B cell (primary cell): Measurements from ENCODE around the gene RFC4. TPM values are rescaled to one million over a fixed set of nuclear protein-coding genes. Genes with fewer than 3 reads are reported as not detected.
"Not testable (repeated sequence)": the region's sequence is repeated elsewhere in the genome, so short reads cannot be mapped to it uniquely, and the experiment has no call there.

ENCODE experiments used
- ATAC-seq: fragments of 200-7000 bp; cut with Tn5 transposase; one replicate; pipeline ENCODE4 v1.10.0; 2021; ENCODE audit warnings: low read depth, mild to moderate bottlenecking, moderate number of reproducible peaks, moderate library complexity
- CTCF ChIA-PET: fragments of 350-600 bp; sonication (Branson Sonifier 250); formaldehyde crosslinking; loops from one replicate; lab custom pipeline; 2021; ENCODE audit warnings: antibody characterized with exemption, inconsistent platforms; lab: Charles Lee
- POLR2A ChIA-PET: fragments of 350-600 bp; sonication (Branson Sonifier 250); formaldehyde crosslinking; loops from one replicate; lab custom pipeline; 2021; ENCODE audit warnings: antibody characterized with exemption; lab: Charles Lee
- DNase-seq: peaks from one replicate; pipeline ENCODE4 v3.0.0; 2013
- H2AFZ ChIP-seq: 2 replicates; pipeline ENCODE4 v1.6.1; 2012; ENCODE audit warnings: mild to moderate bottlenecking, low read depth, low read length; ENCODE audit not compliant: insufficient read depth, poor library complexity, severe bottlenecking
- H3K27ac ChIP-seq, 2 donors: 1 replicate in 1 of 2; 2 replicates in 1 of 2; pipeline ENCODE4 v1.5.1; 2012 to 2013; ENCODE audit warnings: low read length in 2 of 2, mild to moderate bottlenecking in 2 of 2, moderate library complexity in 1 of 2
- H3K27me3 ChIP-seq, 4 experiments: fragments of 200-600 bp in 1 of 4; sonication (generic) in 1 of 4; replicated peaks in 1 of 4; 1 replicate in 2 of 4; 2 replicates in 2 of 4; pipeline versions ENCODE4 v1.6.1 to v1.7.0; 2013 to 2016; ENCODE audit warnings: low read length in 3 of 4, mild to moderate bottlenecking in 2 of 4, mixed read lengths in 1 of 4, moderate library complexity in 1 of 4; ENCODE audit not compliant: insufficient read depth in 4 of 4, control insufficient read depth in 3 of 4; ENCODE audit errors: control extremely low read depth in 1 of 4
- H3K36me3 ChIP-seq, 2 experiments: replicated peaks in 1 of 2; 1 replicate in 1 of 2; 2 replicates in 1 of 2; pipeline versions ENCODE4 v1.6.1 to v1.7.1; 2013; ENCODE audit warnings: low read length in 1 of 2; ENCODE audit not compliant: insufficient read depth in 2 of 2, control insufficient read depth in 1 of 2; ENCODE audit errors: control extremely low read depth in 1 of 2, extremely low read depth in 1 of 2
- H3K4me1 ChIP-seq, 2 donors: fragments of 200-600 bp in 1 of 2; sonication (generic) in 1 of 2; 1 replicate in 1 of 2; 2 replicates in 1 of 2; pipeline versions ENCODE4 v1.5.1 to v1.6.1; 2013 to 2017; ENCODE audit warnings: low read length in 2 of 2; ENCODE audit not compliant: control insufficient read depth in 2 of 2, insufficient read depth in 2 of 2
- H3K4me2 ChIP-seq: replicated peaks from 2 replicates; pipeline ENCODE3; 2012; ENCODE audit warnings: mild to moderate bottlenecking, low read depth, low read length; ENCODE audit not compliant: poor library complexity, severe bottlenecking
- H3K4me3 ChIP-seq, 5 experiments: fragments of 200-600 bp in 1 of 5; sonication (generic) in 1 of 5; 1 replicate in 3 of 5; 2 replicates in 2 of 5; pipeline versions ENCODE4 v1.5.1 to v1.7.0; 2011 to 2016; ENCODE audit warnings: low read length in 4 of 5, mild to moderate bottlenecking in 4 of 5, low read depth in 2 of 5, control low read depth in 1 of 5, moderate library complexity in 1 of 5; ENCODE audit not compliant: insufficient read depth in 1 of 5; ENCODE audit errors: control extremely low read depth in 1 of 5, extremely low read depth in 1 of 5
- H3K79me2 ChIP-seq: fragments of 200-600 bp; sonication (generic); one replicate; pipeline ENCODE4 v1.6.0; 2016; ENCODE audit warnings: low read length; ENCODE audit not compliant: control insufficient read depth, insufficient read depth
- H3K9ac ChIP-seq: fragments of 200-600 bp; sonication (generic); 2 replicates; pipeline ENCODE4 v1.6.1; 2017; ENCODE audit warnings: mild to moderate bottlenecking, low read length, moderate library complexity
- H3K9me3 ChIP-seq, 3 donors: one replicate each; pipeline versions ENCODE4 v1.6.1 to v1.7.1; 2013; ENCODE audit warnings: low read length in 2 of 3; ENCODE audit not compliant: control insufficient read depth in 2 of 3, insufficient read depth in 1 of 3; ENCODE audit errors: control extremely low read depth in 1 of 3
- H4K20me1 ChIP-seq: 2 replicates; pipeline ENCODE4 v1.6.0; 2012; ENCODE audit warnings: mild to moderate bottlenecking, low read length; ENCODE audit not compliant: insufficient read depth, control insufficient read depth, poor library complexity, severe bottlenecking
- H3K27ac Mint-ChIP-seq: one replicate; pipeline ENCODE4 v1.8.0; 2021; ENCODE audit warnings: mixed read lengths
- H3K27me3 Mint-ChIP-seq: one replicate; pipeline ENCODE4 v1.8.0; 2021; ENCODE audit warnings: mixed read lengths
- H3K4me1 Mint-ChIP-seq: one replicate; pipeline ENCODE4 v1.8.0; 2021; ENCODE audit warnings: mixed read lengths
- H3K4me3 Mint-ChIP-seq: one replicate; pipeline ENCODE4 v1.8.0; 2021; ENCODE audit warnings: mixed read lengths
- H3K9me3 Mint-ChIP-seq: one replicate; pipeline ENCODE4 v1.8.0; 2022; ENCODE audit warnings: mixed read lengths; ENCODE audit not compliant: insufficient read depth
- EZH2 ChIP-seq: IDR thresholded peaks from 2 replicates; pipeline ENCODE4 v1.6.1; 2012; ENCODE audit warnings: borderline replicate concordance, low read depth, mild to moderate bottlenecking, moderate library complexity, low read length; ENCODE audit not compliant: insufficient read depth, poor library complexity, severe bottlenecking
- WGBS: methylation state at CpG from one replicate; pipeline ENCODE4 v1.1.5; 2013; ENCODE audit warnings: missing lambda C conversion rate; ENCODE audit not compliant: insufficient coverage; 5-methylcytosine and 5-hydroxymethylcytosine counted together
- intact Hi-C: fragments of 100-400 bp; cut with micrococcal nuclease; formaldehyde crosslinking; loops from one replicate; pipeline ENCODE4 v1.10.0; 2022
- polyA plus RNA-seq: library from polyadenylated mRNA; depleted of rRNA; stranded (reverse); fragments of >200 nt; gene quantifications from 2 replicates; pipeline ENCODE4 v1.2.3, GENCODE V29; 2012
- total RNA-seq, 2 donors: library from RNA; stranded (reverse); fragments of 120-200 nt in 1 of 2; gene quantifications; 1 replicate in 1 of 2; 2 replicates in 1 of 2; pipeline versions ENCODE4 v1.2.3 to v1.2.4, GENCODE V29; 2013 to 2022
- TF ChIP-seq, protein P1 (sequence below): fragments of 200-600 bp; IDR thresholded peaks from one replicate; pipeline ENCODE4 v1.8.0; 2022; ENCODE audit warnings: antibody characterized with exemption, mild to moderate bottlenecking

RFC4 gene
- total and polyA plus RNA-seq, 2 donors (not counting 1 experiment from before 2014, with no cell fraction given) = 17.8 to 20.5 TPM

DNA sequence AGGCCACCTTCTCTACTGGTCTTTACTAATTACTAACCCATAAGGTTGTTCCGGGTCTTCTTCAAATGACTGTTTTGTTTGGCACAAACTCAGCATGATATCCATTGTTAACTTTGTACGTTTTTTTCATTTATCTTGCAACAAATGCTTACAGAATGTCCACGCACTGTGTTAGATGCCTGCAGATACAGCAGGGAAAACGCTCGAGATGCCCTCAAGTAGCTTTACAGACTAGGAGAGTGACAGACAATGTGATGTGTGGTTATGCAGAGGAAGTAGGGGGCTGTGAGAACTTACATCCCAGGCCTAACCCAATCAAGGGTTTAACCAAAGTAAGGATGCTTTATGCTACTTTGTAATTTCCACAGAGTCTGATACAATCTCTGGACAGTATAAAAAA, 949 bp upstream of the RFC4 start:
- Histone ChIP-seq H3K79me2 (peaks cover 18% of the 10 kb centered on the region), H3K4me1 (peaks cover 15 to 19% of the 10 kb centered on the region in 2 donors), H3K4me3 (peak overlapping the region in 4 of 5 experiments; percentile 78 to 94 (median 90)), H3K9ac (peak overlapping the region; percentile 73), H3K27me3 (no peaks in the 10 kb centered on the region), H3K27ac (peak overlapping the region; percentile 78 to 86), H3K4me2 (peak overlapping the region; percentile 86), H2AFZ (peak overlapping the region; percentile 92), H3K36me3 (peaks cover 3 to 7% of the 10 kb centered on the region in 2 experiments), H3K9me3 (peaks cover 0 to 2% (median 0%) of the 10 kb centered on the region in 3 donors), H4K20me1 (no peaks in the 10 kb centered on the region)
- no peak for TF ChIP-seq EZH2
- TF ChIP-seq, protein P1, sequence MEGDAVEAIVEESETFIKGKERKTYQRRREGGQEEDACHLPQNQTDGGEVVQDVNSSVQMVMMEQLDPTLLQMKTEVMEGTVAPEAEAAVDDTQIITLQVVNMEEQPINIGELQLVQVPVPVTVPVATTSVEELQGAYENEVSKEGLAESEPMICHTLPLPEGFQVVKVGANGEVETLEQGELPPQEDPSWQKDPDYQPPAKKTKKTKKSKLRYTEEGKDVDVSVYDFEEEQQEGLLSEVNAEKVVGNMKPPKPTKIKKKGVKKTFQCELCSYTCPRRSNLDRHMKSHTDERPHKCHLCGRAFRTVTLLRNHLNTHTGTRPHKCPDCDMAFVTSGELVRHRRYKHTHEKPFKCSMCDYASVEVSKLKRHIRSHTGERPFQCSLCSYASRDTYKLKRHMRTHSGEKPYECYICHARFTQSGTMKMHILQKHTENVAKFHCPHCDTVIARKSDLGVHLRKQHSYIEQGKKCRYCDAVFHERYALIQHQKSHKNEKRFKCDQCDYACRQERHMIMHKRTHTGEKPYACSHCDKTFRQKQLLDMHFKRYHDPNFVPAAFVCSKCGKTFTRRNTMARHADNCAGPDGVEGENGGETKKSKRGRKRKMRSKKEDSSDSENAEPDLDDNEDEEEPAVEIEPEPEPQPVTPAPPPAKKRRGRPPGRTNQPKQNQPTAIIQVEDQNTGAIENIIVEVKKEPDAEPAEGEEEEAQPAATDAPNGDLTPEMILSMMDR = no peak
- intact Hi-C loops = loop anchor here (5.0 kb wide), 2 partner anchors 35 to 190 kb away; no protein-coding TSS in a partner anchor
- no peaks in the 10 kb centered on the region for H3K27me3 Mint-ChIP-seq
- ATAC-seq (no peak), DNase-seq (no peak)
- H3K4me1 Mint-ChIP-seq = peaks cover 20% of the 10 kb centered on the region
- POLR2A ChIA-PET = interaction anchor here (0.6 to 2.8 kb wide), 3 partner anchors 24 to 260 kb away, joined by 4 to 16 read pairs (median 5); partner anchors contain the start of gene EIF4A2
- H3K27ac Mint-ChIP-seq = peak overlapping the region; percentile 97
- CTCF ChIA-PET = interaction anchor here (1.8 to 5.8 kb wide), 2 partner anchors 13 to 190 kb away, joined by 7 to 25 read pairs; no protein-coding TSS in a partner anchor
- H3K9me3 Mint-ChIP-seq = no peaks in the 10 kb centered on the region
- H3K4me3 Mint-ChIP-seq = peak overlapping the region; percentile 99
- WGBS = 67% methylated on average over 1 of the region's 5 CpGs

DNA sequence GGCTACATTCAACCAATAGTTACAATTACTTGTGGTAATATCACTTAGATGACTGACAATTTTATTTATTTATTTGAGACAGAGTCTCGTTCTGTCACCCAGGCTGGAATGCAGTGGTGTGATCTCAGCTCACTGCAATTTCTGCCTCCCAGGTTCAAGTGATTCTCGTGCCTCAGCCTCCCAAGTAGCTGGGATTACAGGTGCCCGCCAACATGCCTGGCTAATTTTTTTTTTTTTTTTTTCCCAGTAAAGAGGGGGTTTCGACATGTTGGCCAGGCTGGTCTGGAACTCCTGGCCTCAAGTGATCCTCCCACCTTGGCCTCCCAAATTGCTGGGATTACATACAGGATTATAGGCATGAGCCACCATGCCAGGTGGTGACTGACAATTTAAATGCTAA, 2.8 kb downstream of the RFC4 start:
- H3K36me3 ChIP-seq = peaks cover 7 to 24% of the 10 kb centered on the region in 2 experiments
- 100% methylated on average over 1 of the region's 4 CpGs for WGBS
- POLR2A ChIA-PET, H3K27ac Mint-ChIP-seq, H3K9me3 ChIP-seq, H3K27me3 ChIP-seq, H3K9ac ChIP-seq, H4K20me1 ChIP-seq, H3K27ac ChIP-seq, H3K4me2 ChIP-seq, H2AFZ ChIP-seq, ATAC-seq, H3K27me3 Mint-ChIP-seq, H3K4me3 Mint-ChIP-seq, DNase-seq, H3K4me3 ChIP-seq, H3K9me3 Mint-ChIP-seq: not testable (repeated sequence)
- H3K4me1 ChIP-seq = peaks cover 15 to 19% of the 10 kb centered on the region in 2 donors
- H3K79me2 ChIP-seq = peaks cover 21% of the 10 kb centered on the region
- H3K4me1 Mint-ChIP-seq = peaks cover 25% of the 10 kb centered on the region
- intact Hi-C loops = loop anchor here (1.0 kb wide), 1 partner anchor 9 kb away; no protein-coding TSS in a partner anchor
- CTCF ChIA-PET = interaction anchor here (1.0 kb wide), 1 partner anchor 189 kb away, joined by 3 read pairs; no protein-coding TSS in a partner anchor
